Fibroblast of skin of left quadriceps (primary cell): Measurements from ENCODE around the gene CCNJL.

Experiments used
- DNase-seq, 2 experiments: peaks; one replicate each; pipeline ENCODE4 v3.0.0-alpha.2; 2013; ENCODE audit warnings: low read depth in 2 of 2

CCNJL gene

DNA sequence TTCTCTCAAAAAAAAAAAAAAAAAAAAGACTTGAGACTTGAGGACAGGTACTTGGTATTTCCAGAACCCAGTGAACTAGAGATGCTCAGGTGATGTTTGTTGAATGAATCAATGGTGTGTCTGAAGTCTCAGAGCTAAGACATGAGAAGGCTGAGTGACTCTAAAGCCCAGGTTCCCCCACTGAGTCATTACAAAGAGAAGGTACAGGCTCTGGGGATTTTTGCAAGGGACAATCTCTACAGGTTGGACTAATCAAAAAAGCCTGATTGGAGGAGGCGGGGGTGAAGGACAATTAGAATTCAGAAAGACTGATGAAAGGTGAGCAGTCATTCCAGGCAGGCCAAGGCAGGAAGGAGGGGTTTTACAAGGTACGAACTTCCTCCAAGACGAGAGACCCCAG is 91.3 kb downstream of the CCNJL start:
- DNase-seq: no peak

DNA sequence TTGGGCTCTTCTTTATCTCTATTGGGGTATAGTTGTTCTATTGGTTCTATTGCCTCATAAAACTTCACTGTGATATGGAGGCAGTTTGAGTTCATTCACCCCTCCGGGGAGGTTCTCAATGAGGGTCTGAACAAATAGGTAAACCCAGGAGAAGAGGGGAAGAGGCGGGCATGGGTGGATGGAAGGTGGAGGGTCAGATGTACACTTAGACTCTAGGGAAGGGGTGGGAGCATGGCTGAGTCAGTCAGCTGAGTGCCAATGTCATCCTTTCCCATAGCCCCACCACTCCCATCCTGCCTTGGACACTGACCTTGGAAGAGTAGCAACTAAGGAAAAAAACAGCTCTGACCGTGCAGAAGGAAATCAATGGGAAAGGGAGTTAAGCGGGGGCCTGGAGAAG is 93.0 kb downstream of the CCNJL start:
- no peak for DNase-seq

- DNase-seq: no peak
Measured at GRCh38 chr5:160213537-160213936, 98.8 kb downstream of the CCNJL start.

DNA sequence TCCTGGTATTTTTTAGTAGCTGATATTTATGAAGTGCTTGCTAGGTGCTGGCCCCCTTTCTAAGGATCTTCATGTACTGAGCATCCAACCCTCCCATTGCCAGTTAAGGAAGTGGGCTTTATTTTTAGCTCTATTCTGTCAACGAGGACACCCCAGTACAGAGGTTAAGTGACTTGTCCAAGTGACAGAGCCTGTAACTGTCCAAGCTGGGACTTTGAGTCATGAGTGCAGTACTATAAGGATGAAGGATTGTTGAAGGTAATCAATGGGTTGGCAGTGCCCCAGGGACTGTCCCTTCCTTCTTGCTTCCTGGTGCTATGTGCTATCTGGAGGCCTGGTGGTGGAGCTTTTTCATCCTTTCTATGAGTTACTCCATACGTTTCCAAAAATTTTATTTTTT is 101.0 kb downstream of the CCNJL start:
- DNase-seq: no peak

- DNase-seq: no peak
Measured at GRCh38 chr5:160210606-160211005, 101.8 kb downstream of the CCNJL start.

DNA sequence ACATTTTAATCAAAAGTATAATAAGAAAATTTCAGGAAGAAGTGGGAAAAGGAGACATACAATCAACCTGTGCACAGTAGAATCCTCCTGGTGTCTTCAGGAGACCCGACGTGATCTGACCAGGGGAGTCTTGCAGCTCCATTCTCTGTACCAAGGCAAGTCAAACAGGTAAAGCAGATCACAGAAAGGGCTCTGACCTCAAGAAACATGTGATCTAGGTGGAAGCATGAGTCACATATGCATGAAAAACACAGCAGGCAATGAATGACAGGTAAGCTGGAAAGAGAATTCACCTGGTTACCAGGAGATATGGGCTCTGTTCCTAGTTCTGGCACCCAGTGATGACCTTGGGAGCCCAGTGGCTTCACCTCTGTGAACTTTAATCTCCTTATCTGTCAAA is 102.4 kb downstream of the CCNJL start:
- no peak for DNase-seq

GRCh38 chr5:160207061-160207460 is 105.3 kb downstream of the CCNJL start:
- DNase-seq: no peak
